ENCODE results near the gene ZBTB16.

ZBTB16 gene

GRCh38 chr11:114281388-114281956 lies 222.0 kb downstream of the ZBTB16 start:
- DNase-seq (ENCODE audit: low read depth in 2 of 2), result no peak

GRCh38 chr11:114282488-114282887 lies 223.0 kb downstream of the ZBTB16 start:
- no peak for DNase-seq (ENCODE audit: low read depth in 2 of 2)

GRCh38 chr11:114283422-114283821 lies 223.9 kb downstream of the ZBTB16 start:
- DNase-seq (ENCODE audit: low read depth in 2 of 2), result no peak

- DNase-seq (ENCODE audit: low read depth in 2 of 2), result no peak
Measured at GRCh38 chr11:114284021-114284420, 224.5 kb downstream of the ZBTB16 start.

GRCh38 chr11:114284914-114285313 lies 225.4 kb downstream of the ZBTB16 start:
- no peak for DNase-seq (ENCODE audit: low read depth in 2 of 2)

- no peak for DNase-seq (ENCODE audit: low read depth in 2 of 2)
Measured at GRCh38 chr11:114285599-114285998, 226.1 kb downstream of the ZBTB16 start.

GRCh38 chr11:114286229-114286628 lies 226.7 kb downstream of the ZBTB16 start:
- no peak for DNase-seq (ENCODE audit: low read depth in 2 of 2)

GRCh38 chr11:114287154-114287553 lies 227.6 kb downstream of the ZBTB16 start:
- DNase-seq (ENCODE audit: low read depth in 2 of 2), result no peak

GRCh38 chr11:114288136-114288535 lies 228.6 kb downstream of the ZBTB16 start:
- DNase-seq (ENCODE audit: low read depth in 2 of 2), result no peak

- no peak for DNase-seq (ENCODE audit: low read depth in 2 of 2)
Measured at GRCh38 chr11:114289779-114290178, 230.3 kb downstream of the ZBTB16 start.

GRCh38 chr11:114290503-114291235 lies 231.2 kb downstream of the ZBTB16 start:
- no peak for DNase-seq (ENCODE audit: low read depth in 2 of 2)

GRCh38 chr11:114291381-114291780 lies 231.9 kb downstream of the ZBTB16 start:
- no peak for DNase-seq (ENCODE audit: low read depth in 2 of 2)

GRCh38 chr11:114291842-114292680 lies 232.6 kb downstream of the ZBTB16 start:
- no peak for DNase-seq (ENCODE audit: low read depth in 2 of 2)

- DNase-seq (ENCODE audit: low read depth in 2 of 2), result no peak
Measured at GRCh38 chr11:114293201-114293711, 233.7 kb downstream of the ZBTB16 start.

- no peak for DNase-seq (ENCODE audit: low read depth in 2 of 2)
Measured at GRCh38 chr11:114295676-114296604, 236.4 kb downstream of the ZBTB16 start, which contains the start of gene NNMT. NNMT (plus strand) TSS chr11:114296399; CDS start chr11:114296557, 158 bp downstream.

GRCh38 chr11:114296605-114297372 lies 237.3 kb downstream of the ZBTB16 start:
- DNase-seq (ENCODE audit: low read depth in 2 of 2), result no peak

- no peak for DNase-seq (ENCODE audit: low read depth in 2 of 2)
Measured at GRCh38 chr11:114297806-114298709, 238.5 kb downstream of the ZBTB16 start.

GRCh38 chr11:114298710-114299109 lies 239.2 kb downstream of the ZBTB16 start:
- DNase-seq (ENCODE audit: low read depth in 2 of 2), result no peak

All from stimulated activated CD8-positive, alpha-beta memory T cell treated with anti-CD3 and anti-CD28 coated beads, Interleukin-2, amount 100 ng/mL, for 1 hour (primary cell).